Activated CD4-positive, alpha-beta T cell treated with anti-CD3 and anti-CD28 coated beads, Interleukin-2, amount 50 U/mL, for 24 hours (primary cell): ENCODE data around the gene LILRB2.
"Not testable (repeated sequence)": the region's sequence is repeated elsewhere in the genome, so short reads cannot be mapped to it uniquely, and the experiment has no call there.

Experiments used
- DNase-seq, 2 donors: peaks; one replicate each; pipeline ENCODE4 v3.0.0-alpha.2; 2020; ENCODE audit warnings: low read depth in 1 of 2, low spot score in 1 of 2

Gene LILRB2

GRCh38 chr19:54242646-54243045, 38.3 kb downstream of the LILRB2 start, which contains the start of gene LILRA6:
Gene LILRA6 (minus strand): TSS chr19:54242790.
- DNase-seq = not testable (repeated sequence)

- not testable (repeated sequence) for DNase-seq
These were observed 38.7 kb downstream of the LILRB2 start for GRCh38 chr19:54242234-54242633.

DNA sequence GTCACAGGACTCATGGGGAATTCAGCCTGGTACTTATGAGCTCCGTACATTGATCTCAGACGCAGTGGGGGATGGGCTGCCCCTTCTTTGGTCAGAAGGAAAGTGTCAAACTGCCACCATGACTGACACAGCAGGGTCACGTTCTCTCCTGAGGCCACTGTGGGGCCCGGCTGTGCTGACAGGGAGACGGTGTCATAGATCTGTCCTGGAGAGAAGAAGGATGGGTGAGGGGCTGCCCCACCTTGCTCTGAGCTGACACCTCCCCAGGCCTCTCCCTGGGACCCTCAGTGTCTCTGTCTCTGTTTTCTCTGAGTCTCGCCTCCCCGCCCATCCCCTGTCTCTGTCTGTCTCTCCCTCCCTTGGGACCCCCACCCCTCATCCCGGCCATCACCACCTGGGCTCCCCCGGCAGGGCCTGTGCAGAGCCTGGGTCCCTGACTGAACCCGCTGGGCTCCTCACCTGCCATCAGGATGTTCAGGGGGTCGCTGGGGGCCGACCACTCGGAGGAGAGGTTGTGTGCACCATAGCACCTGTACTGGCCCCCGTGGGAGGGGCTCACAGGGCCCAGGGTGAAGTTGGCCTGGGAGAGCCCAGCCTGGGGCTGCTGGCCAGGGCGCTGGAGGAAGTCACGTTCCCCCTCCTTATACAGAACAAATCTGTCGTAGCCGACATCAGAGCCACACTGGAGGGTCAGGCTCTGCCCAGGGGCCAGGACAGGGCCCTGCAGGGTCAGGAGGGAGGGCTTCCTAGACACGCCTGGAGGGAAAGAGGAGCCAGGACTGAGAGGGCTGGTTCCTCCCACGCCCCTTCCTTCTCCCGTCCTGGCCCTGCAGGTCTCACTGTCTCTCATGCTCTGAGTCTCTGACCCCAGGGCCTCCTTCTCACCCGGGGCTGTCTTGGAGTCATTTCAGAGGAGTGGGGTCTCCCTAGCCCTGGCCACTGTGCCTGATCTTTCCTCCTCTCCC, 40.3 kb downstream of the LILRB2 start:
- DNase-seq = not testable (repeated sequence)

DNA sequence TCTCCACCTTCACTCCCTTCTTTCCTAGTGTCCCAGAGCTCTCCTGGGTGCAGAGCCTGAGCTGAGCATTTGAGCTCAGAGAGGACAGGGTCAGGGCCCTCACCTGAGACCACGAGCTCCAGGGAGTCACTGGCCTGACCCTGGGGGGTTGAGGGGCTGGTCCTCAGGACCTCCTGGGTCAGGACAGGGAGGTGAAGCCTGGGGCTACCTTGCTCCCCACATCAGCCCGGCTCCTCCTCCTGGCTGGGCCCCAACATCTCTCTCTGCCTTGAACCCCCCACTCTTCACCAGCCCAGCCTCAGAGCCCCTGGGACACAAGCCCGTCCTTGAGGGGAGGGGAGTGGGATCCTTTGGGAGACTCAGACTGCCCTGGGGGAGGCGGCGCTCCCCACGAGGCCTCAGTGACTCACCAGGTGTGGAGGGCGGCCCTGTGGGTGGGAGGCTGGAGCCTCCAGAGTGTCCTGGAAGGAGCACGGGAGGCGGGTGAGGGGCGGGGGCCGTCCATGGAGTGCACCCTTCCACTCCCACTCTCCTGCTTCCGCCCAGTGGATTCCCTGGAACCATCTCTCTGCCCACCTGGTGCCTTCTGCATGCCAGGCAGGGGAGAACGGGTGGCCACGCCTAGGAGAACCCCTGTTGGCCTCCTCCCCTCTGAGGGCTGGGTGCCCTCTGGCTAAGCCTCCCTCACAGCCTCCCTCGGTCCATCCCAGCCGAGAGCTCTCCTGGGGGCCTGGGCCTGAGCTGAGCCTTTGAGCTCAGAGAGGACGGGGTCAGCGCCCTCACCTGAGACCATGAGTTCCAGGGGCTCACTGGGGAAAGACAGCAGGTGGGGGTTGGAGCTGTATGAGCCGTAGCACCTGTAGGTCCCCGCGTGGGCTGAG, 41.2 kb downstream of the LILRB2 start:
- not testable (repeated sequence) for DNase-seq

DNA sequence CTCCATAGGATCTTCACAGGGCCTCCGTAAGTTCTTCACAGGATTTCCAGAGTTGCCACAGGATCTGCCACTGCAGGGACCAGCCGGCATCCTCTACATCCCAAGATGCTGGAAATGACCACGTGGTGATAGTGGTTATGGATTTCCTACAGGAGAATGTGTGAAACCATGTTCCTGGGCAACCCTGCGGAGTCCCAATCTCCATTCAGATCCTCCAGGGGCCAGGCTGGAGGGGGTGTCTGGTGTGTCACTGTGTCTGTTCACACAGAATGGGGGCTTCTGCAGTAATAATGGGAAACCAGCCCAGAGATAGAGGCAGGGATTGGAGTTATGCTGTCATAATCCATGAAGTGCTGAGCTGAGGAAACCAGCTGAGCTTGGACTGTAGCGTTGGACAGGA, 47.0 kb downstream of the LILRB2 start:
- no peak for DNase-seq

DNA sequence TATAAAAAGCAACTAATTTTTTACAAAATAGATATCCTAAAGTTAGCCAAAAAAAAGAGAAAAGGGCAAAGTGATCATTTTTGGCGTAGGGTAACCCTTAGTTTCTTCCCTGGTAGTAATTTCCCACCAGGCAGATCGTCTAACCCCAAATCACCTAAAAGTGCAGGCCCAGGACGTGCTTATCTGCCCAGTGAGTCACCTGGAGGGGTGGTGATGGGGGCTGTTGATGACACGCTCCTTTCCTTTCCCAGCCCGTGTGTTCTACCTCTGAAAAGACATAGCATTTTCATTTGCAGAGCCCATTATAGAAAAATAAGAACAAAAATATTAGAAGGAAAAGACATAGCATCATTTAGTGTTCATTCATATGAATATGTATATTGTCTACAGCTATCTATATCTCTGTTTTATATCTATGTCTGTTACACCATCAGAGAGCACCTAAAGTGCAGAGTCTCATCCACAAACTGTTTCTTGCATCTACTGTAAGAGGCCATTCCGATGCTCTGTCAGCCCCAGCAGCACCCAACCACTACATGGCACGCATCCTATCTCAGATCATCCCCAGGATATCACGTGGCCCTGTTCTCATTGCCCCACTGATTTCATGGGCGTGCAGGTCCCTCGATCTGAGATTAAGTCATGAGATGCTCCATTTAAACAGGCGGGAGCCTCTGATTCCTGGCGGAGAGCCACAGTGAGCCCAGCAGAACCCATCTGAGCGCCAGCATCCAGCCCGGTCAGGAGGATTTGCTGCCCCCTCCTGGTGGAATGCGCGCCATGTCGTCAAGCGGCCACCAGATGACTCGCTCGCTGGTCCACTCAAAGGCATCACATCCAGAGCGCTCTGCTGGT, 49.6 kb downstream of the LILRB2 start:
- DNase-seq = peak; percentile 74 to 87

- DNase-seq = no peak
These were observed 50.9 kb downstream of the LILRB2 start for GRCh38 chr19:54230031-54230430.

DNA sequence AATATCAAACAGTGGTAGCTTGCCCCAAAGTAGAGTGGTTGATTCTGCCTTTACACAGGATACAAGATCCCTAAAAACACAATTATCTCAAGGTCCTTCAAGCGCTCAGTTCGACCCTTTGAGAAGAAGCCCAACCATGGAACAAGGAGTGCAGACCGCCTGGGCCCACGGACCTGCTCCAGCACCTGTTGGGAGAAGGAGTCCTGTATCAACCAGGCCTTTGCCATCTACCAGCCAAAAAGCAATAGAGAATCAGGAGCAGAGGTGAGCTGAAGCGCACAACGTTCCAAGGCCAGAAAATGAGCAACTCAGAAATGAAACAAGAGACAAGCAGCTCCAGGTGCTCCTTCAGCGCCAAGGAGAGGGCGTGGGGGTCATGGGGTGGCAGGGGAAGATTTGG, 51.8 kb downstream of the LILRB2 start:
- no peak for DNase-seq

- not testable (repeated sequence) for DNase-seq
These were observed 56.3 kb downstream of the LILRB2 start for GRCh38 chr19:54224619-54225018.

- not testable (repeated sequence) for DNase-seq
These were observed 57.0 kb downstream of the LILRB2 start for GRCh38 chr19:54223937-54224281.
